Nephron (organoid): Measurements from ENCODE around the gene CTNNA3.

Experiments
- H3K27ac Mint-ChIP-seq, 3 experiments: 2 replicates each; pipeline ENCODE4 v1.8.0; 2020; ENCODE audit warnings: mixed read lengths in 3 of 3, mild to moderate bottlenecking in 2 of 3, moderate library complexity in 1 of 3
- H3K27me3 Mint-ChIP-seq: 2 replicates; pipeline ENCODE4 v1.8.0; 2021; ENCODE audit warnings: low read depth, mild to moderate bottlenecking, moderate library complexity, mixed read lengths
- H3K36me3 Mint-ChIP-seq: 2 replicates; pipeline ENCODE4 v1.8.0; 2020; ENCODE audit warnings: low read depth, mixed read lengths
- H3K4me1 Mint-ChIP-seq: 2 replicates; pipeline ENCODE4 v1.8.0; 2020; ENCODE audit warnings: mixed read lengths
- H3K4me3 Mint-ChIP-seq, 3 experiments: 2 replicates each; pipeline ENCODE4 v1.8.0; 2020; ENCODE audit warnings: mild to moderate bottlenecking in 3 of 3, mixed read lengths in 3 of 3, moderate library complexity in 2 of 3
- H3K9me3 Mint-ChIP-seq: 2 replicates; pipeline ENCODE4 v1.8.0; 2020; ENCODE audit warnings: mixed read lengths
- CTCF ChIP-seq, 3 experiments: fragments of 200-600 bp; sonication (generic); IDR thresholded peaks; one replicate each; pipeline ENCODE4 v1.5.0; 2021; ENCODE audit warnings: antibody characterized with exemption in 3 of 3; ENCODE audit not compliant: unreplicated experiment in 3 of 3

CTNNA3 gene

GRCh38 chr10:66940965-66941364, 755.0 kb downstream of the CTNNA3 start:
- H3K9me3 Mint-ChIP-seq: peaks cover 3% of the 10 kb centered on the region
- H3K27me3 Mint-ChIP-seq: no peaks in the 10 kb centered on the region
- H3K4me3 Mint-ChIP-seq: no peak overlapping the region
- TF ChIP-seq CTCF (IDR thresholded peaks at IDR 0.05; ENCODE audit: unreplicated experiment in 3 of 3): no peak
- H3K36me3 Mint-ChIP-seq: no peaks in the 10 kb centered on the region
- H3K27ac Mint-ChIP-seq: peak overlapping the region; percentile 24 to 92 (median 85)
- H3K4me1 Mint-ChIP-seq: peaks cover 18% of the 10 kb centered on the region

GRCh38 chr10:66934711-66935110, 761.3 kb downstream of the CTNNA3 start:
- Mint-ChIP-seq H3K36me3 (no peaks in the 10 kb centered on the region), H3K4me3 (no peak overlapping the region), H3K9me3 (no peaks in the 10 kb centered on the region), H3K27me3 (peaks cover 9% of the 10 kb centered on the region), H3K27ac (peak overlapping the region in 2 of 3 experiments; percentile 74 to 75), H3K4me1 (no peaks in the 10 kb centered on the region)
- no peak for TF ChIP-seq CTCF (IDR thresholded peaks at IDR 0.05; ENCODE audit: unreplicated experiment in 3 of 3)

GRCh38 chr10:66931949-66932343, 764.0 kb downstream of the CTNNA3 start:
- H3K27me3 Mint-ChIP-seq: peaks cover 37% of the 10 kb centered on the region
- peak overlapping the region in 1 of 3 experiments; percentile 35 for H3K4me3 Mint-ChIP-seq
- no peak for TF ChIP-seq CTCF (IDR thresholded peaks at IDR 0.05; ENCODE audit: unreplicated experiment in 3 of 3)
- H3K9me3 Mint-ChIP-seq: no peaks in the 10 kb centered on the region
- peak overlapping the region in 2 of 3 experiments; percentile 5 to 28 for H3K27ac Mint-ChIP-seq
- H3K36me3 Mint-ChIP-seq: no peaks in the 10 kb centered on the region
- peaks cover 14% of the 10 kb centered on the region for H3K4me1 Mint-ChIP-seq

GRCh38 chr10:66931340-66931948, 764.6 kb downstream of the CTNNA3 start:
- H3K27me3 Mint-ChIP-seq: peaks cover 41% of the 10 kb centered on the region
- peak overlapping the region in 2 of 3 experiments; percentile 56 to 61 for H3K4me3 Mint-ChIP-seq
- TF ChIP-seq CTCF (IDR thresholded peaks at IDR 0.05; ENCODE audit: unreplicated experiment in 3 of 3): peak; percentile 85 to 92 (median 90)
- no peaks in the 10 kb centered on the region for H3K36me3 Mint-ChIP-seq
- H3K9me3 Mint-ChIP-seq: no peaks in the 10 kb centered on the region
- H3K4me1 Mint-ChIP-seq: peaks cover 14% of the 10 kb centered on the region
- no peak overlapping the region for H3K27ac Mint-ChIP-seq

- peaks cover 50% of the 10 kb centered on the region for H3K27me3 Mint-ChIP-seq
- no peak overlapping the region for H3K27ac Mint-ChIP-seq
- peak overlapping the region; percentile 13 to 78 (median 78) for H3K4me3 Mint-ChIP-seq
- H3K9me3 Mint-ChIP-seq: no peaks in the 10 kb centered on the region
- peaks cover 25% of the 10 kb centered on the region for H3K4me1 Mint-ChIP-seq
- no peak for TF ChIP-seq CTCF (IDR thresholded peaks at IDR 0.05; ENCODE audit: unreplicated experiment in 3 of 3)
- no peaks in the 10 kb centered on the region for H3K36me3 Mint-ChIP-seq
These were observed 766.6 kb downstream of the CTNNA3 start for GRCh38 chr10:66929375-66929774.

- no peaks in the 10 kb centered on the region for H3K36me3 Mint-ChIP-seq
- peaks cover 47% of the 10 kb centered on the region for H3K27me3 Mint-ChIP-seq
- no peak overlapping the region for H3K27ac Mint-ChIP-seq
- no peak for TF ChIP-seq CTCF (IDR thresholded peaks at IDR 0.05; ENCODE audit: unreplicated experiment in 3 of 3)
- H3K4me1 Mint-ChIP-seq: peaks cover 25% of the 10 kb centered on the region
- peak overlapping the region; percentile 78 to 83 (median 78) for H3K4me3 Mint-ChIP-seq
- H3K9me3 Mint-ChIP-seq: no peaks in the 10 kb centered on the region
These were observed 767.2 kb downstream of the CTNNA3 start for GRCh38 chr10:66928776-66929175.
